K562 (cell line): Measurements from ENCODE around the gene MAP3K19. TPM values are rescaled to one million over a fixed set of nuclear protein-coding genes. Genes with fewer than 3 reads are reported as not detected.
A peak's percentile ranks its signal among the peaks of the same experiment; 100 is the strongest.

Experiments used
- BDP1 ChIP-seq: IDR thresholded peaks from 3 replicates; pipeline ENCODE4 v1.6.1; 2011; ENCODE audit not compliant: insufficient read length, insufficient read depth
- E2F5 ChIP-seq: sonication (generic); formaldehyde crosslinking; IDR thresholded peaks from 2 replicates; pipeline ENCODE4 v1.8.0; 2022; ENCODE audit warnings: mild to moderate bottlenecking, missing genetic modification reagents
- EHMT2 ChIP-seq: fragments of 450-650 bp; IDR thresholded peaks from 2 replicates; pipeline ENCODE4 v1.6.1; 2018; ENCODE audit warnings: antibody characterized with exemption
- ELF4 ChIP-seq: fragments of 450-650 bp; formaldehyde crosslinking; IDR thresholded peaks from 2 replicates; pipeline ENCODE4 v1.4.0; 2022; ENCODE audit warnings: missing genetic modification characterization
- FOXJ3 ChIP-seq: sonication (generic); formaldehyde crosslinking; IDR thresholded peaks from 2 replicates; pipeline ENCODE4 v1.4.0; 2020; ENCODE audit warnings: mild to moderate bottlenecking, missing genetic modification reagents
- ILF3 ChIP-seq: fragments of 450-650 bp; IDR thresholded peaks from 2 replicates; pipeline ENCODE4 v1.6.1; 2018; ENCODE audit warnings: antibody characterized with exemption, mild to moderate bottlenecking, moderate library complexity, borderline replicate concordance
- KDM1A ChIP-seq, 2 experiments: fragments of 450-650 bp; IDR thresholded peaks; 2 replicates each; pipeline ENCODE4 v1.6.1; 2016; ENCODE audit warnings: mild to moderate bottlenecking in 2 of 2
- MAFG ChIP-seq: fragments of 450-650 bp; conservative IDR thresholded peaks from 2 replicates; pipeline ENCODE4 v1.6.1; 2016; ENCODE audit warnings: missing genetic modification characterization, missing compliant biosample characterization
- MCM3 ChIP-seq: fragments of 450-650 bp; IDR thresholded peaks from 2 replicates; pipeline ENCODE4 v1.6.1; 2016
- NFXL1 ChIP-seq: fragments of 450-650 bp; formaldehyde crosslinking; IDR thresholded peaks from 2 replicates; pipeline ENCODE4 v1.4.0; 2021; ENCODE audit warnings: mild to moderate bottlenecking
- NRF1 ChIP-seq, 2 experiments: fragments of 450-650 bp; IDR thresholded peaks in 1 of 2; conservative IDR thresholded peaks in 1 of 2; 2 replicates each; pipeline ENCODE4 v1.6.1; 2014; ENCODE audit warnings: mild to moderate bottlenecking in 2 of 2
- RB1 ChIP-seq: fragments of 450-650 bp; IDR thresholded peaks from 2 replicates; pipeline ENCODE4 v1.6.1; 2017; ENCODE audit warnings: low read depth, mild to moderate bottlenecking
- SRF ChIP-seq, 2 experiments: fragments of 250-450, 450-650 bp in 1 of 2; sonication (Bioruptor Pico) in 1 of 2; sonication (generic) in 1 of 2; formaldehyde crosslinking; IDR thresholded peaks; 2 replicates each; pipeline versions ENCODE4 v1.5.0 to v1.5.1; 2020 to 2022; ENCODE audit warnings: mild to moderate bottlenecking in 1 of 2, missing genetic modification reagents in 1 of 2
- TAF9B ChIP-seq: fragments of 450-650 bp; IDR thresholded peaks from 2 replicates; pipeline ENCODE4 v1.6.1; 2018; ENCODE audit warnings: mild to moderate bottlenecking; ENCODE audit not compliant: partially characterized antibody
- TFAM ChIP-seq: fragments of 250-450 bp; sonication (Bioruptor Pico); conservative IDR thresholded peaks from 2 replicates; pipeline ENCODE4 v1.5.0; 2021; ENCODE audit warnings: mild to moderate bottlenecking, moderate library complexity
- XRCC5 ChIP-seq: fragments of 200-400 bp; formaldehyde crosslinking; IDR thresholded peaks from 2 replicates; pipeline ENCODE4 v1.6.1; 2017; ENCODE audit warnings: low read depth, mild to moderate bottlenecking, low read length
- ZNF134 ChIP-seq: fragments of 250-450 bp; sonication (Bioruptor Pico); conservative IDR thresholded peaks from 2 replicates; pipeline ENCODE4 v1.4.0; 2020
- ZNF239 ChIP-seq: fragments of 250-450 bp; sonication (Bioruptor Pico); IDR thresholded peaks from 2 replicates; pipeline ENCODE4 v1.4.0; 2020; ENCODE audit warnings: mild to moderate bottlenecking
- ZNF589 ChIP-seq: fragments of 200-800 bp; sonication (Bioruptor generic); IDR thresholded peaks from 2 replicates; pipeline ENCODE4 v1.6.1; 2016; ENCODE audit warnings: low read depth, missing genetic modification characterization, missing compliant biosample characterization
- ZNF76 ChIP-seq: fragments of 250-450 bp; sonication (Bioruptor Pico); IDR thresholded peaks from 2 replicates; pipeline ENCODE4 v1.4.0; 2020; ENCODE audit warnings: mild to moderate bottlenecking, moderate library complexity, borderline replicate concordance
- ZNF77 ChIP-seq: fragments of 250-450 bp; sonication (Bioruptor Pico); IDR thresholded peaks from 2 replicates; pipeline ENCODE4 v1.5.0; 2020
- polyA plus RNA-seq, 8 experiments: library from polyadenylated mRNA; depleted of rRNA in 4 of 8; stranded (reverse) in 5 of 8; unstranded in 3 of 8; fragments of >200 nt; fragmentation: Nextera tagmentation in 2 of 8; fragmentation: Illumina TruSeq in 1 of 8; extraction: Ambion mirVana in 2 of 8; extraction: Trizol in 1 of 8; gene quantifications; 2 replicates each; pipeline versions ENCODE4 v1.2.1 to v1.2.3, GENCODE V29; 2011 to 2014; ENCODE audit warnings: inconsistent platforms in 1 of 8, missing spikeins in 1 of 8
- total RNA-seq, 7 experiments: library from RNA; depleted of rRNA in 6 of 7; stranded (reverse); fragments of >200 nt in 6 of 7; fragmentation: Illumina TruSeq in 2 of 7; extraction: Trizol in 2 of 7; gene quantifications; 2 replicates each; pipeline versions ENCODE4 v1.2.1 to v1.2.3, GENCODE V29; 2011 to 2021; ENCODE audit warnings: low replicate concordance in 1 of 7
- TF ChIP-seq, protein P1 (sequence below): IDR thresholded peaks from 2 replicates; pipeline ENCODE4 v1.6.1; 2014; ENCODE audit warnings: antibody characterized with exemption
- TF ChIP-seq, protein P2 (sequence below): fragments of 450-650 bp; IDR thresholded peaks from 2 replicates; pipeline ENCODE4 v1.7.1; 2018; ENCODE audit warnings: mild to moderate bottlenecking, low read depth; ENCODE audit not compliant: partially characterized antibody
- TF ChIP-seq, protein P3 (sequence below): fragments of 250-450 bp; sonication (Bioruptor Pico); IDR thresholded peaks from 2 replicates; pipeline ENCODE4 v1.4.0; 2020; ENCODE audit warnings: mild to moderate bottlenecking, moderate library complexity

Gene MAP3K19
- total and polyA plus RNA-seq, 9 of the 15 experiments (the other 6 are each of a cell fraction or from before 2014, with no cell fraction given), result 0.29 TPM; not detected in 8

DNA sequence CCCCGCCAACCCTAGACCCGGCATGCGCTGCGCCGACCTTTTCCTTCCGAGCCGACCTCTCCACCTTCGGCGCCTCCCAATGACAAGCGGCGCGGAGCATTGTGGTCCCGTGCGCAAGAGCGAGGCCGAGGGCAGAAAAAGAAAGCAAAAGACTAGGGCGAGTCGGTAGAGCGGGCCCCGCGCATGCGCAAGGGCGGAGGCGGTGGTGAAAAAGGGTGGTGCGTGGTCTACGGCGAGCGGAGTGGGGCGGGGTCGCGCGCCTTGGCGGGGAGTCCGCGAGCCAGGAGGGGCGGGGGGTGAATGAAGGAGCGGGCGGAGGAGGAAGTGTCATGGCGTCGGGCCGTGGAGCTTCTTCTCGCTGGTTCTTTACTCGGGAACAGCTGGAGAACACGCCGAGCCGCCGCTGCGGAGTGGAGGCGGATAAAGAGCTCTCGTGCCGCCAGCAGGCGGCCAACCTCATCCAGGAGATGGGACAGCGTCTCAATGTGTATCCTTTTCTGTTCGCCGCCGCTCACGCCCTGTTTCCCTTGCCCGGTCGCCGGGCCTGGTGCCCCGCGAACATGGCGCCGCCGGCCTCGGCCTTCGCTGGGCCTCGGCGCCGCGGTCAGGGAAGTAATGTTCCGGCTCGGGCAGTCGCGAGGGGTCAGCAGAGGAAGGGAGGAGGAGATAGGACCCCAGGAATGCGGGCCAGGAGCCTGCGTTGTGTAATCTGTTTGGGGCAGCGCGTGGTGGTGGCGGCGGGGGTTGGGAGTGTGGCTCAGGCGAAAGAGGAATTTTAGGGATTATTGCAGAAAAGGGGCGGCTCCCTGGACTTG is 128.5 kb downstream of the MAP3K19 start, which contains the start of gene CCNT2 (continued):
- no peak for TF ChIP-seq ZNF76 (CRISPR knock-in tag)
- TF ChIP-seq ELF4 (CRISPR knock-in tag), result no peak
- peak; percentile 99 for TF ChIP-seq NRF1 (conservative IDR thresholded peaks at IDR 0.05 in 1 of 2, IDR thresholded peaks at IDR 0.05 in 1 of 2)
- TF ChIP-seq XRCC5, result 0 out of 2 replicates have a peak, but pooled peaks have one; percentile 28
- TF ChIP-seq MCM3, result no peak
- TF ChIP-seq ZNF239 (CRISPR knock-in tag), result no peak
- peak; percentile 66 for TF ChIP-seq TAF9B
- TF ChIP-seq ZNF77 (CRISPR knock-in tag), result no peak
- no peak for TF ChIP-seq SRF (CRISPR knock-in tag; IDR thresholded peaks at IDR 0.05)
- TF ChIP-seq E2F5, result no peak
- TF ChIP-seq TFAM (CRISPR knock-in tag), result no peak
- TF ChIP-seq KDM1A (IDR thresholded peaks at IDR 0.05), result no peak
- TF ChIP-seq, protein P1, sequence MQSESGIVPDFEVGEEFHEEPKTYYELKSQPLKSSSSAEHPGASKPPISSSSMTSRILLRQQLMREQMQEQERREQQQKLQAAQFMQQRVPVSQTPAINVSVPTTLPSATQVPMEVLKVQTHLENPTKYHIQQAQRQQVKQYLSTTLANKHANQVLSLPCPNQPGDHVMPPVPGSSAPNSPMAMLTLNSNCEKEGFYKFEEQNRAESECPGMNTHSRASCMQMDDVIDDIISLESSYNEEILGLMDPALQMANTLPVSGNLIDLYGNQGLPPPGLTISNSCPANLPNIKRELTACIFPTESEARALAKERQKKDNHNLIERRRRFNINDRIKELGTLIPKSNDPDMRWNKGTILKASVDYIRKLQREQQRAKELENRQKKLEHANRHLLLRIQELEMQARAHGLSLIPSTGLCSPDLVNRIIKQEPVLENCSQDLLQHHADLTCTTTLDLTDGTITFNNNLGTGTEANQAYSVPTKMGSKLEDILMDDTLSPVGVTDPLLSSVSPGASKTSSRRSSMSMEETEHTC, result no peak
- TF ChIP-seq, protein P2, sequence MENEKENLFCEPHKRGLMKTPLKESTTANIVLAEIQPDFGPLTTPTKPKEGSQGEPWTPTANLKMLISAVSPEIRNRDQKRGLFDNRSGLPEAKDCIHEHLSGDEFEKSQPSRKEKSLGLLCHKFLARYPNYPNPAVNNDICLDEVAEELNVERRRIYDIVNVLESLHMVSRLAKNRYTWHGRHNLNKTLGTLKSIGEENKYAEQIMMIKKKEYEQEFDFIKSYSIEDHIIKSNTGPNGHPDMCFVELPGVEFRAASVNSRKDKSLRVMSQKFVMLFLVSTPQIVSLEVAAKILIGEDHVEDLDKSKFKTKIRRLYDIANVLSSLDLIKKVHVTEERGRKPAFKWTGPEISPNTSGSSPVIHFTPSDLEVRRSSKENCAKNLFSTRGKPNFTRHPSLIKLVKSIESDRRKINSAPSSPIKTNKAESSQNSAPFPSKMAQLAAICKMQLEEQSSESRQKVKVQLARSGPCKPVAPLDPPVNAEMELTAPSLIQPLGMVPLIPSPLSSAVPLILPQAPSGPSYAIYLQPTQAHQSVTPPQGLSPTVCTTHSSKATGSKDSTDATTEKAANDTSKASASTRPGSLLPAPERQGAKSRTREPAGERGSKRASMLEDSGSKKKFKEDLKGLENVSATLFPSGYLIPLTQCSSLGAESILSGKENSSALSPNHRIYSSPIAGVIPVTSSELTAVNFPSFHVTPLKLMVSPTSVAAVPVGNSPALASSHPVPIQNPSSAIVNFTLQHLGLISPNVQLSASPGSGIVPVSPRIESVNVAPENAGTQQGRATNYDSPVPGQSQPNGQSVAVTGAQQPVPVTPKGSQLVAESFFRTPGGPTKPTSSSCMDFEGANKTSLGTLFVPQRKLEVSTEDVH, result no peak
- TF ChIP-seq RB1, result peak; percentile 73
- TF ChIP-seq ZNF134 (CRISPR knock-in tag), result no peak
- no peak for TF ChIP-seq NFXL1 (CRISPR knock-in tag)
- TF ChIP-seq ILF3, result no peak
- TF ChIP-seq ZNF589 (CRISPR knock-in tag), result no peak
- TF ChIP-seq FOXJ3 (CRISPR knock-in tag), result no peak
- TF ChIP-seq BDP1, result no peak
- TF ChIP-seq, protein P3, sequence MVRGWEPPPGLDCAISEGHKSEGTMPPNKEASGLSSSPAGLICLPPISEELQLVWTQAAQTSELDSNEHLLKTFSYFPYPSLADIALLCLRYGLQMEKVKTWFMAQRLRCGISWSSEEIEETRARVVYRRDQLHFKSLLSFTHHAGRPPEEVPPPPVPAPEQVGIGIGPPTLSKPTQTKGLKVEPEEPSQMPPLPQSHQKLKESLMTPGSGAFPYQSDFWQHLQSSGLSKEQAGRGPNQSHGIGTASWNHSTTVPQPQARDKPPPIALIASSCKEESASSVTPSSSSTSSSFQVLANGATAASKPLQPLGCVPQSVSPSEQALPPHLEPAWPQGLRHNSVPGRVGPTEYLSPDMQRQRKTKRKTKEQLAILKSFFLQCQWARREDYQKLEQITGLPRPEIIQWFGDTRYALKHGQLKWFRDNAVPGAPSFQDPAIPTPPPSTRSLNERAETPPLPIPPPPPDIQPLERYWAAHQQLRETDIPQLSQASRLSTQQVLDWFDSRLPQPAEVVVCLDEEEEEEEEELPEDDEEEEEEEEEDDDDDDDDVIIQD (CRISPR knock-in tag), result no peak
- TF ChIP-seq EHMT2, result no peak
- no peak for TF ChIP-seq MAFG
